Vagina (tissue), 2 donors: ENCODE results near the gene GRK4.

Experiments
- POLR2A ChIP-seq, 2 donors: fragments of 450-650 bp; IDR thresholded peaks; one replicate each; pipeline ENCODE4 v1.6.1; 2017; ENCODE audit warnings: antibody characterized with exemption in 2 of 2, mild to moderate bottlenecking in 2 of 2, moderate library complexity in 2 of 2
- TF ChIP-seq, protein P1 (sequence below), 3 experiments: fragments of 450-650 bp in 2 of 3; fragments of 200-600 bp in 1 of 3; sonication (generic) in 1 of 3; IDR thresholded peaks; one replicate each; pipeline ENCODE4 v1.5.1; 2017 to 2019; ENCODE audit warnings: antibody characterized with exemption in 3 of 3, mild to moderate bottlenecking in 2 of 3, moderate library complexity in 2 of 3

DNA sequence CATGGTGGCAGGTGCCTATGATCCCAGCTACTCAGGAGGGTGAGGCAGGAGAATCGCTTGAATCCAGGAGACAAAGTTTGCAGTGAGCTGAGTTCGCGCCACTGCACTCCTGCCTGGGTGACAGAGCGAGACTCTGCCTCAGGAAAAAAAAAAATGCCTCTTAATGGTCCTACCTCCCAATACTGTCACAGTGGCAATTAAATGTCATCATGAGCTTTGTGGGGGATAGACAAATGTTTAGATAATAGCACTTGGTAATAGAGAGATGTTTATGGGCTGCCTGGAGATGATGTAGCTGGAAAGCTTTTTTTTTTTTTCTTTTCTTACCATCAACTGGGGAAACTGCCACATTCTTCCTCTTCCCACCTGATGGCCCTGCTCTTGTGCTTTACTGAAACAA is 33.0 kb downstream of the GRK4 start:
- TF ChIP-seq, protein P1, sequence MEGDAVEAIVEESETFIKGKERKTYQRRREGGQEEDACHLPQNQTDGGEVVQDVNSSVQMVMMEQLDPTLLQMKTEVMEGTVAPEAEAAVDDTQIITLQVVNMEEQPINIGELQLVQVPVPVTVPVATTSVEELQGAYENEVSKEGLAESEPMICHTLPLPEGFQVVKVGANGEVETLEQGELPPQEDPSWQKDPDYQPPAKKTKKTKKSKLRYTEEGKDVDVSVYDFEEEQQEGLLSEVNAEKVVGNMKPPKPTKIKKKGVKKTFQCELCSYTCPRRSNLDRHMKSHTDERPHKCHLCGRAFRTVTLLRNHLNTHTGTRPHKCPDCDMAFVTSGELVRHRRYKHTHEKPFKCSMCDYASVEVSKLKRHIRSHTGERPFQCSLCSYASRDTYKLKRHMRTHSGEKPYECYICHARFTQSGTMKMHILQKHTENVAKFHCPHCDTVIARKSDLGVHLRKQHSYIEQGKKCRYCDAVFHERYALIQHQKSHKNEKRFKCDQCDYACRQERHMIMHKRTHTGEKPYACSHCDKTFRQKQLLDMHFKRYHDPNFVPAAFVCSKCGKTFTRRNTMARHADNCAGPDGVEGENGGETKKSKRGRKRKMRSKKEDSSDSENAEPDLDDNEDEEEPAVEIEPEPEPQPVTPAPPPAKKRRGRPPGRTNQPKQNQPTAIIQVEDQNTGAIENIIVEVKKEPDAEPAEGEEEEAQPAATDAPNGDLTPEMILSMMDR (IDR thresholded peaks at IDR 0.05): no peak
- no peak for TF ChIP-seq POLR2A (IDR thresholded peaks at IDR 0.05)
